ENCODE measurements around the gene NSL1.
"Not testable (repeated sequence)": the region's sequence is repeated elsewhere in the genome, so short reads cannot be mapped to it uniquely, and the experiment has no call there.

NSL1 gene, protein sequence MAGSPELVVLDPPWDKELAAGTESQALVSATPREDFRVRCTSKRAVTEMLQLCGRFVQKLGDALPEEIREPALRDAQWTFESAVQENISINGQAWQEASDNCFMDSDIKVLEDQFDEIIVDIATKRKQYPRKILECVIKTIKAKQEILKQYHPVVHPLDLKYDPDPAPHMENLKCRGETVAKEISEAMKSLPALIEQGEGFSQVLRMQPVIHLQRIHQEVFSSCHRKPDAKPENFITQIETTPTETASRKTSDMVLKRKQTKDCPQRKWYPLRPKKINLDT

DNA sequence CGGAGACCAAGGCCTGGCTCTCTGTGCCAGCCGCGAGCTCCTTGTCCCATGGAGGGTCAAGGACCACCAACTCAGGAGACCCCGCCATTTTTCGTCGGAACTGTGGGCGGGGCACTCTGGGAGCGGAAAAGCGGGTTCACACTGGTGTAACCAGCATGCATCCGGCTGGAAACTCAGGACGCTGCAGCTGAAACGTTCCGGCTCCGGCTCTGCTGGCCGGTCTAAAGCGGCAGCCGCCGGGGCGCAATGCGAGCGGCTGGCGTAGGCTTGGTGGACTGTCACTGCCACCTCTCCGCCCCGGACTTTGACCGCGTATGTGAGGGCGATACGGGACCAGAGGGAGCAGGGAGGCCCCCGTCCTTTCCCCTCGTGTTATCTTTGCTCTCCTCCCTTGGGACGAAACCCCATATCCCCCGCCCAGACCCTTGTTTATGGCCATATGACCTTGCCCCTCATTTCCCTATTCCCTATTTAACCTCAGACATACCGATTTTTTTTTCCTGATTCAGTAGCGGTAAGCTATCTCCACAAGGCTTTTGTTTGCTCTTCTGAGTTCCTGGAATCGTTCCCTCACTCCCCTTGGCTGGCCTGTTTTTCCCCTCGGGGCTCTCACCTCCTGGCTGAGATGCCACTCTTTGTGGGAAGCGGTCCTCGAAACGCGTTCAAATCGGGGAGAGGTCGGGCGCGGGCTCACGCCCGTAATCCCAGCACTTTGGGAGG, at the start of gene NSL1, which contains the start of gene TATDN3:
Gene NSL1, minus strand, starts transcription at position 102 of the 720 bp plus-strand sequence. Its CDS starts 14 bp downstream, at position 88.
Gene TATDN3, plus strand, starts transcription at position 219 of the 720 bp plus-strand sequence. Its CDS starts 28 bp downstream, at position 247.
- DNase-seq (ENCODE audit: low spot score), result peak; percentile 73

DNA sequence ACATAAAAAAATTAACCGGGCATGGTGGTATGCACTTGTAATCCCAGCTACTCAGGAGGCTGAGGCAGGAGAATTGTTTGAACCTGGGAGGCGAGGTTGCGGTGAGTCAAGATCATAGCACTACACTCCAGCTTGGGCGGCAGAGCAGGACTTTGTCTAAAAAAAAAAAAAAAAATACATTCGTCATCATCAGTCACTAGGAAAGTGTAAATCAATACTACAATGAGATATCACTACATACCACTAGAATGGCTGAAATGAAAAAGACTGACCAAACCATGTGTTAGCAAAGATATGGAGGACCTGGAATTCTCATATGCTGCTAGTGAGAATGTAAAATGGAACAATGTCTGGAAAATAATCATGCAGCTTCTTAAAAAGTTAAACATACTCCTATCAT, 46.6 kb upstream of the NSL1 start:
- no peak for DNase-seq (ENCODE audit: low spot score)

DNA sequence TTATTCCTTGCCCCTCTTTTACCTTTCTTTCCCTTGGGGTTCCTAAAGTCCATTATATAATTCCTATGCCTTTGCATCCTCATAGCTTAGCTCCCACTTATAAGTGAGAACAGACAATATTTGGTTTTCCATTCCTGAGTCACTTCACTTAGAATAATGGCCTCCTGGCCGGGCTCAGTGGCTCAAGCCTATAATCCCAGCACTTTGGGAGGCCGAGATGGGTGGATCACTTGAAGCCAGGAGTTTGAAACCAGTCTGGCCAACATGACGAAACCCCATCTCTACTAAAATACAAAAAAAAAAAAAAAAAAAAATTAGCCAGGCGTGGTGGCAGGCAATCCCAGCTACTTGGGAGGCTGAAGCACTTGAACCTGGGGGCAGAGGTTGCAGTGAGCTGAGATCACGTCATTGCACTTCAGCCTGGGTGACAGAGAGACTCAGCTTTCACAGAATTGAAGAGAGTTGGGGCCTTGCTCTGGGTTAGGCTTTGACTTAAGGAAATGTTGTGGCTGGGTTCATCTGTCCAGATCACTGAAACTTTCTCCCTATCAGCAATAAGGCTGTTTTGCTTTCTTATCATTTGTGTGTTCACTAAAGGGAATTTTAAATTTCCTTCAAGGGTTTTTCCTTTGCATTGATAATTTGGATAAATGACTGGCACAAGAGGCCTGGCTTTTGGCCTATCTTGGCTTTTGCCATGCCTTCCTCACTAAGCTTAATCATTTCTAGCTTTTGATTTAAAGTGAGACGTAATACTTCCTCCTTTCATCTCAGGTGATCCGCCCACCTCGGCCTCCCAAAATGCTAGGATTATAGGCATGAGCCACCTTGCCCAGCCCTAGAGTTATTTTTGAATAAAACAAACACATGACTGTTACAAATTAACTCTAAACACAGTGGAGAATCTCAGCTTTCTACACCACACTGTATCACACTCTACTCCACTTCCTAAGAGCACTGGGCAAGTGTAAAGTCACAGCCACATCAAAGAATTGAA, 41.9 kb upstream of the NSL1 start:
- not testable (repeated sequence) for DNase-seq (ENCODE audit: low spot score)

GRCh38 chr1:212828395-212828794, 36.8 kb upstream of the NSL1 start:
- no peak for DNase-seq (ENCODE audit: low spot score)

GRCh38 chr1:212827831-212828278, 36.3 kb upstream of the NSL1 start:
- DNase-seq (ENCODE audit: low spot score), result no peak

GRCh38 chr1:212827171-212827776, 35.7 kb upstream of the NSL1 start:
- no peak for DNase-seq (ENCODE audit: low spot score)

DNA sequence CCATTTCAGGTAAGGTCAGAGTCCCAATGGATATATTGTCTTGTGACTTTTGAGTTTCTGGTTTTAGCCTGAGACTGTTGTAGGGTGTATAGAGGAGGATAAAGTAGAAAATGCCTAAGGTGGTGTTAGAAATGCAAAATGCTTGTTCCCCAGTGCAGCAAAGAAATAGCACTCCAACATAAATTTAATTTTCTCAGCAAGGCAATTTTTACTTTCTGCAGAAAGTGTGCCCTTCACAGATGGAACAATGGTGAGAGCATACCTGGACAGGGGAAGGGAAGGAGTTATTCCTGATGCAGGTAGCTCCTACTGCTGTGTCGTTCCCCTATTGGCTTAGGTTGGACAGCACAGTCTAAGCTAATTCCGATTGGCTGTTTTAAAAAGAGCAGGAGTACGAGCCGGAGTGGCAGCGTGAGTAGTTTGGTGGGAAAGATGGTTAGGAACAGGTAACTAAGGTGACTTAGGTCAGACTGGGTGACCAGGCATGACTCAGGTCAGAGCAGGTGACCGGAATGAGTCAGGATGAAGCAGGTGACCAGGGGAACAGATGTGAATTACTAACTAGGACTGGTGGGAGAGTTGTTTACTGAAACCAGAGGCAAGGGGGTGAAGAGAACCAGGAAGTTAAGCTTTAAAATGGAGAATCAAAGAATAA, 34.3 kb upstream of the NSL1 start:
- DNase-seq (ENCODE audit: low spot score), result no peak

DNA sequence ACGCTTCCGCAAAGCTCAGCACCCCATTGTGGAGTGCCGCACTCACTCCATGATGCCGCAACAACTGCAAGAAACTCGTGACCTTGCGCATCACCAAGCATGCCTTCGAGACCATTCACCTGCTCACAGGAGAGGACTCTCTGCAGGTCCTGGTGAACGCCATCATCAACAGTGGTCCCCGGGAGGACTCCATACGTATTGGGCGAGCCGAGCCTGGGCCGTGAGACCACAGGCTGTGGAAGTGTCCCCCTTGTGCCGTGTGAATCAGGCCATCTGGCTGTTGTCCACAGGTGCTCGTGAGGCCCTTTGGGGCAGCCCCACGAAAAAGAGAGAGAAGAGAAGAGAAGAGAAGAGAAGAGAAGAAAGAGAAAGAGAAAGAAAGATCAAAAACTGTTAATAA, 32.6 kb upstream of the NSL1 start:
- no peak for DNase-seq (ENCODE audit: low spot score)

DNA sequence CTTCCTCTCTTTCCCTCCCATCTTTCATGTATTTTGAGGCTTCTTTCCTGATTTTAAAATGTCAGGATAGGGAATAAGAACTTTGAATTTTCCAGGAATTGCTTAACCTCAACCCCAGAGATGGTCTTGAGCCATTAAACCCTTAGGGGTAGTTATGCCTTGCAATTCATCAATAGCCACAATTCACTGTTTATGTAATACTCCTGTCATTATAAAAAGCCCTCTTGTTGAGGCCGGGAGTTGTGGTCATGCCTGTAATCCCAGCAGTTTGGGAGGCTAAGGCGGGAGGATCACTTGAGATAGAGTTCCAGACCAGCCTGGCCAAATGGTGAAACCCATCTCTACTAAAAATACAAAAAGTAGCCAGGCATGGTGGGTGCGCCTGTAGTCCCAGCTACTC, 31.4 kb upstream of the NSL1 start:
- DNase-seq (ENCODE audit: low spot score), result no peak

- no peak for DNase-seq (ENCODE audit: low spot score)
Measured at GRCh38 chr1:212820969-212821368, 29.4 kb upstream of the NSL1 start.

DNA sequence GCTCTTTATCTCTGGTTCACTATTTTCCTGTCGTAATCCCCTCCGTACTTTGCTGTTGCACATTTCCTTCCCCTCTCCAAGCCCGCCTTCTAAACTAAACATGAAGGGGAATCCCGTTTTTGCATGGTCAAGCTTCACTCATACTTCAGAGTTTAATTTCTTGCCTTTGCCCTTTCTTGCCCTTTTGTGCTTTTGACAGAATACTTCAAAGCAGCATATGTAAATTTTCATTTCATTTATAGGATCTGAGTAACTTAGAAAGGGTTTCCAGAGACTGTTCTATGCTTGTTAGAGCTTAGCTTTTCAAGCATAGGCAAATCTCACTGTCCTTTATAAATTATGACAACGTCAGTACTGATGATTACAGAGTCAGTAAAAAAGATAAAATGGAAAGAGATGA, 28.1 kb upstream of the NSL1 start:
- DNase-seq (ENCODE audit: low spot score), result no peak

GRCh38 chr1:212816567-212817278, 25.1 kb upstream of the NSL1 start:
- DNase-seq (ENCODE audit: low spot score), result no peak

- no peak for DNase-seq (ENCODE audit: low spot score)
Measured at GRCh38 chr1:212814537-212815334, 23.2 kb upstream of the NSL1 start.

DNA sequence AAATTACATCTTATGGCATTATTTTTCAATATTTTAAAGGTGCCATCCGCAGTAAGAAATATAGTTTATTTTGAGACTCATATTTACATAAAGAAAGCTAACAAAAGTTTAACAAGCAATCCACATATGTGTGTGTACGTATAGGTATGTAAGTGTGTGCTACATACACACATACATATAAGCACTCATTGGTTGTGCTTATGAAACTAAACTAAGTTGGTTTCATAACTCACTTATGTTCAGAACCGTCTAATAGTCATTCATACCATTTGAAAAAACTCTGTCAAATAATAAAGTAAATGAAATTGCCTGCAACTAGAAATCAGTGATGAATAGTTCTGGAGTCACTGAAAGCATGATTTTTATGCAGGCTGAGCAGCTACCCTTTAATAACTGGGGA, 14.2 kb upstream of the NSL1 start:
- DNase-seq (ENCODE audit: low spot score), result no peak

GRCh38 chr1:212797681-212798080, 6.1 kb upstream of the NSL1 start:
- no peak for DNase-seq (ENCODE audit: low spot score)

DNA sequence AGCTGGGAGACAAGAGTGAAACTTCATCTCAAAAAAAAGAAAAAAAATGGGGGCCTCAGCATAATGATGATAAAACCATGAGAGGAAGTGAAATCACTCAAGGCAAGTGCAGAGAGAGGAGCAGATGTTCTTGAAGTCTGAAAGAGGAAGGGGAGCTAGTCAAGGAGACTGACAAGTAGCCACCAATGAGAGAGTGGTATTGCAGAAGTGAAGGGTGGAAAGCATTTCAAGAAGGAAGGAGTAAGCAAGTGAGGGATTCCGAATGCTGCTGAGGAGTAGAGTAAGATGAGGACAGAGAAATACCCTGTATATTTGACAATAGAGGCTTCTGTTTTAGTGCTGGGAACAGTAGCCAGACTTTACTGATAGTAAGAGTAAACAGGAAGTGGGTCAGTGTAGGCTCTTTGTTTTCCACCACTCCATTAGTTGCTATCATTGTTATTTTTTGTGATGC, 3.0 kb upstream of the NSL1 start:
- peak; percentile 74 for DNase-seq (ENCODE audit: low spot score)

DNA sequence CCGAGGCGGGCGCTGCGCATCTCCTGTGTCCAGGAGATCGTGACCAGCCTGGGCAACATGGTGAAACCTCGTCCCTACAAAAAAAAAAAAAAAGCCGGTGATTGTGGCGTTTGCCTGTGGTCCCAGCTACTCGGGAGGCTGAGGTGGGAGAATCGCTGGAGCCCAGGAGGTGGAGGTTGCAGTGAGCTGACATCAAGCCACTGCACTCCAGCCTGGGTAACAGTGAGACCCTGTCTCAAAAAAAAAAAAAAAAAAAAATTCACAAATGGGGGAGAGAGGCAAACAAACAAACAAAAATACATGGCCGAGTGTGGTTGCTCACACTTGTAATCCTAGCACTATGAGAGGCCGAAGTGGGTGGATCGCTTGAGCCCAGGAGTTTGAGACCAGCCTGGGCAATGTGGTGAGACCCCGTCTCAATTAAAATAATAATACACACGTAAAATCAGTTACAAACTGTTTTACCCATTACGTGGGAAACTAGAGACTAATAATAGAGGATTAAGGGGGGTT, 875 bp upstream of the NSL1 start:
- DNase-seq (ENCODE audit: low spot score), result no peak

DNA sequence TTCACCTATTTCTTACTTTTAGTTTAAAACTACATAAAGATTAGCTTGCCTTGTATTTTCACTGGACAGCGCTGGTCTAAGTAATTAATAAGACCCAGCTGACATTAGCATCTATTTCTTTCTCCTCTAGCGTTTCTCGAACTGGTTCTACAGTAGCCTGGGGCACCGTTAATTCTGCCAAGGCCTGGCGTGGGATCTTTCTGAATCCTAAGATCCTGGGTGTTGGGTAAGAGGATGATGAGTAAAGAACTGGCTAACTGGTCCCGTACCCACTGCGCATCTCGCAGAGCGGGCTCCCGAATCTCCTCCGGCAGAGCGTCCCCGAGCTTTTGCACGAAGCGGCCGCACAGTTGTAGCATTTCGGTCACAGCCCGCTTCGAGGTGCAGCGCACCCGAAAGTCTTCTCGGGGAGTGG, 309 bp downstream of the NSL1 start:
- DNase-seq (ENCODE audit: low spot score), result peak; percentile 66

- no peak for DNase-seq (ENCODE audit: low spot score)
Measured at GRCh38 chr1:212785871-212786270, 5.7 kb downstream of the NSL1 start.

Data from COLO829 (cell line).